IMR-90 (cell line): Measurements from ENCODE around the gene CCDC74B.
"Not testable (repeated sequence)": the region's sequence is repeated elsewhere in the genome, so short reads cannot be mapped to it uniquely, and the experiment has no call there.

Experiments
- BHLHE40 ChIP-seq: fragments of 150-350 bp; IDR thresholded peaks from 2 replicates; pipeline ENCODE4 v1.6.1; 2016; ENCODE audit warnings: mild to moderate bottlenecking, low read depth, low read length
- CEBPB ChIP-seq: IDR thresholded peaks from 2 replicates; pipeline ENCODE4 v1.6.1; 2012; ENCODE audit warnings: low read depth, low read length, improper control_type of control experiment
- CHD1 ChIP-seq: IDR thresholded peaks from 2 replicates; pipeline ENCODE4 v1.6.1; 2012; ENCODE audit warnings: low read depth, low read length, improper control_type of control experiment
- CTCF ChIP-seq: conservative IDR thresholded peaks from 2 replicates; pipeline ENCODE4 v1.5.1; 2012; ENCODE audit warnings: mild to moderate bottlenecking, low read depth, low read length, improper control_type of control experiment
- ELK1 ChIP-seq: fragments of 150-350 bp; IDR thresholded peaks from 2 replicates; pipeline ENCODE4 v1.6.1; 2016; ENCODE audit warnings: low read depth, mild to moderate bottlenecking, low read length, moderate library complexity, borderline replicate concordance
- FOS ChIP-seq: fragments of 150-350 bp; IDR thresholded peaks from 2 replicates; pipeline ENCODE4 v1.6.1; 2016; ENCODE audit warnings: low read depth, low read length
- MAZ ChIP-seq: IDR thresholded peaks from 2 replicates; pipeline ENCODE4 v1.6.1; 2012; ENCODE audit warnings: low read depth, mild to moderate bottlenecking, low read length, improper control_type of control experiment, moderate library complexity, borderline replicate concordance
- MXI1 ChIP-seq: IDR thresholded peaks from 2 replicates; pipeline ENCODE4 v1.6.1; 2012; ENCODE audit warnings: low read depth, mild to moderate bottlenecking, low read length, moderate library complexity, borderline replicate concordance
- POLR2A ChIP-seq: IDR thresholded peaks from 2 replicates; pipeline ENCODE4 v1.6.1; 2012; ENCODE audit warnings: mild to moderate bottlenecking, low read depth, low read length
- RAD21 ChIP-seq: IDR thresholded peaks from 2 replicates; pipeline ENCODE4 v1.6.1; 2012; ENCODE audit warnings: low read length, improper control_type of control experiment
- RCOR1 ChIP-seq: IDR thresholded peaks from 2 replicates; pipeline ENCODE4 v1.6.1; 2012; ENCODE audit warnings: mild to moderate bottlenecking, low read length, improper control_type of control experiment; ENCODE audit not compliant: insufficient replicate concordance
- RFX5 ChIP-seq: IDR thresholded peaks from 2 replicates; pipeline ENCODE4 v1.8.0; 2012; ENCODE audit warnings: low read depth, mild to moderate bottlenecking, low read length, moderate library complexity
- SMC3 ChIP-seq: fragments of 150-350 bp; IDR thresholded peaks from 2 replicates; pipeline ENCODE4 v1.6.1; 2016; ENCODE audit warnings: low read depth, mild to moderate bottlenecking, antibody characterized with exemption, low read length, moderate library complexity
- USF2 ChIP-seq: fragments of 150-350 bp; IDR thresholded peaks from 2 replicates; pipeline ENCODE4 v1.6.1; 2017; ENCODE audit warnings: mild to moderate bottlenecking, antibody characterized with exemption, low read length, low read depth

GRCh38 chr2:130154423-130154770, 9.5 kb upstream of the CCDC74B start:
- TF ChIP-seq CTCF, USF2, RCOR1, POLR2A, CEBPB, ELK1, MXI1, CHD1, FOS, BHLHE40, SMC3, RFX5, RAD21, MAZ: not testable (repeated sequence)
